GM19193 (cell line): ENCODE data around the gene OSBPL10.

Source experiments
- POLR2A ChIP-seq: IDR thresholded peaks from 4 replicates; pipeline ENCODE4 v1.6.1; 2011; ENCODE audit not compliant: insufficient read depth, insufficient read length; ENCODE audit errors: extremely low read depth

Gene OSBPL10

GRCh38 chr3:31815006-31815405, 166.1 kb downstream of the OSBPL10 start:
- no peak for TF ChIP-seq POLR2A

GRCh38 chr3:31813686-31814085, 167.4 kb downstream of the OSBPL10 start:
- TF ChIP-seq POLR2A, result no peak

GRCh38 chr3:31813197-31813596, 167.9 kb downstream of the OSBPL10 start:
- TF ChIP-seq POLR2A, result no peak

GRCh38 chr3:31810991-31811433, 170.1 kb downstream of the OSBPL10 start:
- no peak for TF ChIP-seq POLR2A

- TF ChIP-seq POLR2A, result no peak
These were observed 172.8 kb downstream of the OSBPL10 start for GRCh38 chr3:31808143-31808720.

- no peak for TF ChIP-seq POLR2A
These were observed 176.6 kb downstream of the OSBPL10 start for GRCh38 chr3:31804251-31805051.

GRCh38 chr3:31802981-31803740, 177.9 kb downstream of the OSBPL10 start:
- no peak for TF ChIP-seq POLR2A

- TF ChIP-seq POLR2A, result no peak
These were observed 180.6 kb downstream of the OSBPL10 start for GRCh38 chr3:31800436-31800835.

GRCh38 chr3:31798840-31799239, 182.2 kb downstream of the OSBPL10 start:
- TF ChIP-seq POLR2A, result no peak

GRCh38 chr3:31793821-31794220, 187.2 kb downstream of the OSBPL10 start:
- TF ChIP-seq POLR2A, result no peak

GRCh38 chr3:31791090-31791430, 190.0 kb downstream of the OSBPL10 start:
- TF ChIP-seq POLR2A, result no peak

- no peak for TF ChIP-seq POLR2A
These were observed 190.6 kb downstream of the OSBPL10 start for GRCh38 chr3:31790193-31791089.

GRCh38 chr3:31789429-31789828, 191.6 kb downstream of the OSBPL10 start:
- TF ChIP-seq POLR2A, result no peak

- TF ChIP-seq POLR2A, result no peak
These were observed 195.3 kb downstream of the OSBPL10 start for GRCh38 chr3:31785734-31786133.

- no peak for TF ChIP-seq POLR2A
These were observed 195.8 kb downstream of the OSBPL10 start for GRCh38 chr3:31785286-31785685.
